B cell (primary cell): ENCODE measurements around the gene CEP78. TPM values are rescaled to one million over a fixed set of nuclear protein-coding genes. Genes with fewer than 3 reads are reported as not detected.

ENCODE experiments used
- ATAC-seq: fragments of 200-7000 bp; cut with Tn5 transposase; one replicate; pipeline ENCODE4 v1.10.0; 2021; ENCODE audit warnings: low read depth, mild to moderate bottlenecking, moderate number of reproducible peaks, moderate library complexity
- CTCF ChIA-PET: fragments of 350-600 bp; sonication (Branson Sonifier 250); formaldehyde crosslinking; loops from one replicate; lab custom pipeline; 2021; ENCODE audit warnings: antibody characterized with exemption, inconsistent platforms; lab: Charles Lee
- POLR2A ChIA-PET: fragments of 350-600 bp; sonication (Branson Sonifier 250); formaldehyde crosslinking; loops from one replicate; lab custom pipeline; 2021; ENCODE audit warnings: antibody characterized with exemption; lab: Charles Lee
- DNase-seq: peaks from one replicate; pipeline ENCODE4 v3.0.0; 2013
- H2AFZ ChIP-seq: 2 replicates; pipeline ENCODE4 v1.6.1; 2012; ENCODE audit warnings: mild to moderate bottlenecking, low read depth, low read length; ENCODE audit not compliant: insufficient read depth, poor library complexity, severe bottlenecking
- H3K27ac ChIP-seq, 2 donors: 1 replicate in 1 of 2; 2 replicates in 1 of 2; pipeline ENCODE4 v1.5.1; 2012 to 2013; ENCODE audit warnings: low read length in 2 of 2, mild to moderate bottlenecking in 2 of 2, moderate library complexity in 1 of 2
- H3K27me3 ChIP-seq, 4 experiments: fragments of 200-600 bp in 1 of 4; sonication (generic) in 1 of 4; replicated peaks in 1 of 4; 1 replicate in 2 of 4; 2 replicates in 2 of 4; pipeline versions ENCODE4 v1.6.1 to v1.7.0; 2013 to 2016; ENCODE audit warnings: low read length in 3 of 4, mild to moderate bottlenecking in 2 of 4, mixed read lengths in 1 of 4, moderate library complexity in 1 of 4; ENCODE audit not compliant: insufficient read depth in 4 of 4, control insufficient read depth in 3 of 4; ENCODE audit errors: control extremely low read depth in 1 of 4
- H3K36me3 ChIP-seq, 2 experiments: replicated peaks in 1 of 2; 1 replicate in 1 of 2; 2 replicates in 1 of 2; pipeline versions ENCODE4 v1.6.1 to v1.7.1; 2013; ENCODE audit warnings: low read length in 1 of 2; ENCODE audit not compliant: insufficient read depth in 2 of 2, control insufficient read depth in 1 of 2; ENCODE audit errors: control extremely low read depth in 1 of 2, extremely low read depth in 1 of 2
- H3K4me1 ChIP-seq, 2 donors: fragments of 200-600 bp in 1 of 2; sonication (generic) in 1 of 2; 1 replicate in 1 of 2; 2 replicates in 1 of 2; pipeline versions ENCODE4 v1.5.1 to v1.6.1; 2013 to 2017; ENCODE audit warnings: low read length in 2 of 2; ENCODE audit not compliant: control insufficient read depth in 2 of 2, insufficient read depth in 2 of 2
- H3K4me2 ChIP-seq: replicated peaks from 2 replicates; pipeline ENCODE3; 2012; ENCODE audit warnings: mild to moderate bottlenecking, low read depth, low read length; ENCODE audit not compliant: poor library complexity, severe bottlenecking
- H3K4me3 ChIP-seq, 5 experiments: fragments of 200-600 bp in 1 of 5; sonication (generic) in 1 of 5; 1 replicate in 3 of 5; 2 replicates in 2 of 5; pipeline versions ENCODE4 v1.5.1 to v1.7.0; 2011 to 2016; ENCODE audit warnings: low read length in 4 of 5, mild to moderate bottlenecking in 4 of 5, low read depth in 2 of 5, control low read depth in 1 of 5, moderate library complexity in 1 of 5; ENCODE audit not compliant: insufficient read depth in 1 of 5; ENCODE audit errors: control extremely low read depth in 1 of 5, extremely low read depth in 1 of 5
- H3K79me2 ChIP-seq: fragments of 200-600 bp; sonication (generic); one replicate; pipeline ENCODE4 v1.6.0; 2016; ENCODE audit warnings: low read length; ENCODE audit not compliant: control insufficient read depth, insufficient read depth
- H3K9ac ChIP-seq: fragments of 200-600 bp; sonication (generic); 2 replicates; pipeline ENCODE4 v1.6.1; 2017; ENCODE audit warnings: mild to moderate bottlenecking, low read length, moderate library complexity
- H3K9me3 ChIP-seq, 3 donors: one replicate each; pipeline versions ENCODE4 v1.6.1 to v1.7.1; 2013; ENCODE audit warnings: low read length in 2 of 3; ENCODE audit not compliant: control insufficient read depth in 2 of 3, insufficient read depth in 1 of 3; ENCODE audit errors: control extremely low read depth in 1 of 3
- H4K20me1 ChIP-seq: 2 replicates; pipeline ENCODE4 v1.6.0; 2012; ENCODE audit warnings: mild to moderate bottlenecking, low read length; ENCODE audit not compliant: insufficient read depth, control insufficient read depth, poor library complexity, severe bottlenecking
- H3K27ac Mint-ChIP-seq: one replicate; pipeline ENCODE4 v1.8.0; 2021; ENCODE audit warnings: mixed read lengths
- H3K27me3 Mint-ChIP-seq: one replicate; pipeline ENCODE4 v1.8.0; 2021; ENCODE audit warnings: mixed read lengths
- H3K4me1 Mint-ChIP-seq: one replicate; pipeline ENCODE4 v1.8.0; 2021; ENCODE audit warnings: mixed read lengths
- H3K4me3 Mint-ChIP-seq: one replicate; pipeline ENCODE4 v1.8.0; 2021; ENCODE audit warnings: mixed read lengths
- H3K9me3 Mint-ChIP-seq: one replicate; pipeline ENCODE4 v1.8.0; 2022; ENCODE audit warnings: mixed read lengths; ENCODE audit not compliant: insufficient read depth
- EZH2 ChIP-seq: IDR thresholded peaks from 2 replicates; pipeline ENCODE4 v1.6.1; 2012; ENCODE audit warnings: borderline replicate concordance, low read depth, mild to moderate bottlenecking, moderate library complexity, low read length; ENCODE audit not compliant: insufficient read depth, poor library complexity, severe bottlenecking
- WGBS: methylation state at CpG from one replicate; pipeline ENCODE4 v1.1.5; 2013; ENCODE audit warnings: missing lambda C conversion rate; ENCODE audit not compliant: insufficient coverage; 5-methylcytosine and 5-hydroxymethylcytosine counted together
- intact Hi-C: fragments of 100-400 bp; cut with micrococcal nuclease; formaldehyde crosslinking; loops from one replicate; pipeline ENCODE4 v1.10.0; 2022
- polyA plus RNA-seq: library from polyadenylated mRNA; depleted of rRNA; stranded (reverse); fragments of >200 nt; gene quantifications from 2 replicates; pipeline ENCODE4 v1.2.3, GENCODE V29; 2012
- total RNA-seq, 2 donors: library from RNA; stranded (reverse); fragments of 120-200 nt in 1 of 2; gene quantifications; 1 replicate in 1 of 2; 2 replicates in 1 of 2; pipeline versions ENCODE4 v1.2.3 to v1.2.4, GENCODE V29; 2013 to 2022
- TF ChIP-seq, protein P1 (sequence below): fragments of 200-600 bp; IDR thresholded peaks from one replicate; pipeline ENCODE4 v1.8.0; 2022; ENCODE audit warnings: antibody characterized with exemption, mild to moderate bottlenecking

CEP78 gene
- total and polyA plus RNA-seq, 2 donors (not counting 1 experiment from before 2014, with no cell fraction given): 7.2 to 28.8 TPM

DNA sequence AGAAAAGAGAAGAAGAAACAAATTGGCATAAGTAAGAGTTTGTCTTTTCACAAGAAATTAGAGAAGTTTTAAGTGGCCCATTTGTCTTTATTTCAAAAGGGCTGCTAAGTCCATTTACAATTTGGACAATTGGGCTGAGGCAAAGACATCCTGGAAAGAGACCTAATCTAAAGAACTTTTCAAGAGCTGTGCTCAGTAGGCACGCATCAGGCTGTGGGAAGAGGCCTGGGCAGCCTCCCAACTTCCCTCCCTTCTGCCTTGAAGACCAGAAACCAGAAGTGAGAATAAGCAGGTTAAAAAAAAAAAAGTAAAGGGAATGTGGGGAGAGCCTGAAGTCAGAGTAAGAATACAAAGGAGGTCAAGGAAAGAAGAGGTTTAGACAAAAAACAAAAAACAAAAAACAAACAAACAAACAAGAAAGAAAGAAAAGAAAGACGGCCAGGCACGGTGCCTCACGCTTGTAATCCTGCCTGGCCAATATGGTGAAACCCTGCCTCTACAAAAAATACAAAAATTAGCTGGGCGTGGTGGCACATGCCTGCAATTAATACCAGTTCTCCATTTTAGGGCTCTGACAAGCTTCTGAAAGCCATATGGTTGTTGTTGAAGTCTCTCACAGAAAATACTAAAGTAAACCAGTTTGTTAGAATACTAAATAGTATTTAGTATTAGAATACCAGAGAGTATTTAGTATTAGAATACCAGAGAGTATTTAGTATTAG lies 48.0 kb upstream of the CEP78 start:
- Histone ChIP-seq H3K36me3 (no peaks in the 10 kb centered on the region), H3K27me3 (no peaks in the 10 kb centered on the region), H3K4me3 (no peak overlapping the region), H3K4me1 (peaks cover 14 to 15% of the 10 kb centered on the region in 2 donors), H3K9me3 (no peaks in the 10 kb centered on the region), H3K4me2 (no peak overlapping the region), H2AFZ (no peak overlapping the region), H4K20me1 (no peaks in the 10 kb centered on the region), H3K27ac (no peak overlapping the region), H3K9ac (no peak overlapping the region), H3K79me2 (no peaks in the 10 kb centered on the region)
- H3K27ac Mint-ChIP-seq: no peak overlapping the region
- ChIA-PET CTCF (no interaction called here), POLR2A (no interaction called here)
- no peak overlapping the region for H3K4me3 Mint-ChIP-seq
- no peaks in the 10 kb centered on the region for H3K9me3 Mint-ChIP-seq
- WGBS: no CpG with 5 or more reads among the region's 5 CpGs
- no peak for DNase-seq
- H3K27me3 Mint-ChIP-seq: peaks cover 2% of the 10 kb centered on the region
- ATAC-seq: no peak
- peaks cover 17% of the 10 kb centered on the region for H3K4me1 Mint-ChIP-seq
- no peak for TF ChIP-seq EZH2
- TF ChIP-seq, protein P1, sequence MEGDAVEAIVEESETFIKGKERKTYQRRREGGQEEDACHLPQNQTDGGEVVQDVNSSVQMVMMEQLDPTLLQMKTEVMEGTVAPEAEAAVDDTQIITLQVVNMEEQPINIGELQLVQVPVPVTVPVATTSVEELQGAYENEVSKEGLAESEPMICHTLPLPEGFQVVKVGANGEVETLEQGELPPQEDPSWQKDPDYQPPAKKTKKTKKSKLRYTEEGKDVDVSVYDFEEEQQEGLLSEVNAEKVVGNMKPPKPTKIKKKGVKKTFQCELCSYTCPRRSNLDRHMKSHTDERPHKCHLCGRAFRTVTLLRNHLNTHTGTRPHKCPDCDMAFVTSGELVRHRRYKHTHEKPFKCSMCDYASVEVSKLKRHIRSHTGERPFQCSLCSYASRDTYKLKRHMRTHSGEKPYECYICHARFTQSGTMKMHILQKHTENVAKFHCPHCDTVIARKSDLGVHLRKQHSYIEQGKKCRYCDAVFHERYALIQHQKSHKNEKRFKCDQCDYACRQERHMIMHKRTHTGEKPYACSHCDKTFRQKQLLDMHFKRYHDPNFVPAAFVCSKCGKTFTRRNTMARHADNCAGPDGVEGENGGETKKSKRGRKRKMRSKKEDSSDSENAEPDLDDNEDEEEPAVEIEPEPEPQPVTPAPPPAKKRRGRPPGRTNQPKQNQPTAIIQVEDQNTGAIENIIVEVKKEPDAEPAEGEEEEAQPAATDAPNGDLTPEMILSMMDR: no peak
- intact Hi-C loops: no loop called here

DNA sequence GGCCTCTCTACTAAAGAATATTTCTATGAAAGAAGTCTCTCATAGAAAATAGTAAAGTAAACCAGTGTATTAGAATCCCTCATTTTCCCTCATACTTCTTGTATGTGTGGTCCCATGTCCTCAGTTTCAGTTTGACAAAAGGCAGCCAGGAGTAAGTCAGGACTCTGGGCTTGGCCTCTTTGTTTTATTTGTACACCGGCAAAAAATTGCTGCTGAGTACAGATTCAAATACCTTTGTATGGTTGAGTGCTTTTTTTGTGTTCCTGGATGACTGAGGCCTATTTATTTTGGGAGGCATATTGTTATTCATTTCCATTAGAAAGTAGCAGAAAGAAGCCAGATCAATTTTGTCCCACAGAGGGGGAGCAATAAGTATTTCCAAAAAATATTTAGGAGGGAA lies 47.3 kb upstream of the CEP78 start:
- Mint-ChIP-seq H3K4me1 (peaks cover 19% of the 10 kb centered on the region), H3K27ac (no peak overlapping the region), H3K4me3 (no peak overlapping the region), H3K9me3 (no peaks in the 10 kb centered on the region), H3K27me3 (no peaks in the 10 kb centered on the region)
- H3K4me2 ChIP-seq: peak overlapping the region; percentile 14
- H3K4me1 ChIP-seq: peaks cover 14 to 15% of the 10 kb centered on the region in 2 donors
- POLR2A ChIA-PET: no interaction called here
- H3K36me3 ChIP-seq: no peaks in the 10 kb centered on the region
- TF ChIP-seq, protein P1: no peak
- TF ChIP-seq EZH2: no peak
- H3K79me2 ChIP-seq: no peaks in the 10 kb centered on the region
- H4K20me1 ChIP-seq: no peaks in the 10 kb centered on the region
- no peaks in the 10 kb centered on the region for H3K27me3 ChIP-seq
- ATAC-seq (no peak), DNase-seq (no peak)
- H2AFZ ChIP-seq: no peak overlapping the region
- 75% methylated on average over 1 of the region's 1 CpG for WGBS
- intact Hi-C loops: no loop called here
- no peak overlapping the region for H3K27ac ChIP-seq
- H3K9ac ChIP-seq: peak overlapping the region; percentile 6
- no peaks in the 10 kb centered on the region for H3K9me3 ChIP-seq
- CTCF ChIA-PET: no interaction called here
- no peak overlapping the region for H3K4me3 ChIP-seq
